Neural progenitor cell (in vitro differentiated cells): ENCODE data around the gene TRA2A. TPM values are rescaled to one million over a fixed set of nuclear protein-coding genes. Genes with fewer than 3 reads are reported as not detected.

Experiments
- DNase-seq: peaks from one replicate; pipeline ENCODE4 v3.0.0-alpha.2; 2016; ENCODE audit warnings: low spot score
- H2AFZ ChIP-seq: fragments of 200-600 bp; sonication (generic); replicated peaks from 2 replicates; pipeline ENCODE4 v1.6.1; 2016; ENCODE audit warnings: antibody characterized with exemption
- H3F3A ChIP-seq: fragments of 200-600 bp; sonication (generic); 2 replicates; pipeline ENCODE4 v1.6.1; 2016; ENCODE audit warnings: antibody characterized with exemption, low read depth
- H3K27ac ChIP-seq: fragments of 200-600 bp; sonication (generic); 2 replicates; pipeline ENCODE4 v1.5.1; 2016; ENCODE audit warnings: mild to moderate bottlenecking
- H3K27me3 ChIP-seq: fragments of 200-600 bp; sonication (generic); 2 replicates; pipeline ENCODE4 v1.6.1; 2016; ENCODE audit warnings: mild to moderate bottlenecking, moderate library complexity
- H3K36me3 ChIP-seq: fragments of 200-600 bp; sonication (generic); 2 replicates; pipeline ENCODE4 v1.5.1; 2016
- H3K4me1 ChIP-seq: fragments of 200-600 bp; sonication (generic); 2 replicates; pipeline ENCODE4 v1.6.1; 2016; ENCODE audit warnings: mixed run types
- H3K4me2 ChIP-seq: fragments of 200-600 bp; sonication (generic); 2 replicates; pipeline ENCODE4 v1.6.1; 2016
- H3K4me3 ChIP-seq: fragments of 200-600 bp; sonication (generic); 2 replicates; pipeline ENCODE4 v1.5.1; 2016
- H3K79me2 ChIP-seq: fragments of 200-600 bp; sonication (generic); 2 replicates; pipeline ENCODE4 v1.6.1; 2016; ENCODE audit warnings: low read depth
- H3K9ac ChIP-seq: fragments of 200-600 bp; sonication (generic); 2 replicates; pipeline ENCODE4 v1.6.1; 2016
- H3K9me3 ChIP-seq: fragments of 200-600 bp; sonication (generic); 2 replicates; pipeline ENCODE4 v1.5.1; 2016; ENCODE audit warnings: low read depth
- H4K20me1 ChIP-seq: fragments of 200-600 bp; sonication (generic); 2 replicates; pipeline ENCODE4 v1.6.1; 2016; ENCODE audit warnings: low read depth
- H3K27ac Mint-ChIP-seq: 3 replicates; pipeline ENCODE4 v1.8.0; 2021; ENCODE audit warnings: mixed read lengths
- H3K27me3 Mint-ChIP-seq: 2 replicates; pipeline ENCODE4 v1.8.0; 2022; ENCODE audit warnings: low read depth, mild to moderate bottlenecking, inconsistent platforms, moderate library complexity, mixed read lengths; ENCODE audit not compliant: insufficient read depth
- H3K36me3 Mint-ChIP-seq: 3 replicates; pipeline ENCODE4 v1.8.0; 2021; ENCODE audit warnings: mixed read lengths
- H3K4me1 Mint-ChIP-seq: 3 replicates; pipeline ENCODE4 v1.8.0; 2021; ENCODE audit warnings: mixed read lengths
- H3K4me3 Mint-ChIP-seq: 3 replicates; pipeline ENCODE4 v1.8.0; 2021; ENCODE audit warnings: mild to moderate bottlenecking, moderate library complexity, mixed read lengths
- H3K9me3 Mint-ChIP-seq: 3 replicates; pipeline ENCODE4 v1.8.0; 2020; ENCODE audit warnings: mixed read lengths
- EZH2 ChIP-seq: fragments of 200-600 bp; sonication (generic); IDR thresholded peaks from 2 replicates; pipeline ENCODE4 v1.6.1; 2017; ENCODE audit warnings: antibody characterized with exemption, mild to moderate bottlenecking, moderate library complexity
- EZH2phosphoT487 ChIP-seq: fragments of 200-600 bp; sonication (generic); IDR thresholded peaks from 2 replicates; pipeline ENCODE4 v1.6.1; 2017; ENCODE audit warnings: antibody characterized with exemption
- total RNA-seq: library from RNA; depleted of rRNA; stranded (reverse); fragments of >200 nt; gene quantifications from 2 replicates; pipeline ENCODE4 v1.2.3, GENCODE V29; 2015; ENCODE audit warnings: low replicate concordance
- TF ChIP-seq, protein P1 (sequence below): fragments of 200-600 bp; sonication (generic); IDR thresholded peaks from 2 replicates; pipeline ENCODE4 v1.5.1; 2017; ENCODE audit warnings: antibody characterized with exemption, mild to moderate bottlenecking

Gene TRA2A
- total RNA-seq, 1 donor from 2014 or later: 126 TPM

- DNase-seq: no peak
- Histone ChIP-seq H2AFZ (no peak overlapping the region), H3K36me3 (no peaks in the 10 kb centered on the region), H3K4me2 (no peak overlapping the region), H3K9ac (no peak overlapping the region), H3K4me1 (no peaks in the 10 kb centered on the region), H3K79me2 (no peaks in the 10 kb centered on the region), H3K9me3 (peaks cover 4% of the 10 kb centered on the region), H3K27ac (no peak overlapping the region), H3K27me3 (no peaks in the 10 kb centered on the region), H3K4me3 (no peak overlapping the region), H4K20me1 (no peaks in the 10 kb centered on the region), H3F3A (no peaks in the 10 kb centered on the region)
- H3K4me3 Mint-ChIP-seq: no peak overlapping the region
- TF ChIP-seq EZH2phosphoT487: no peak
- TF ChIP-seq, protein P1, sequence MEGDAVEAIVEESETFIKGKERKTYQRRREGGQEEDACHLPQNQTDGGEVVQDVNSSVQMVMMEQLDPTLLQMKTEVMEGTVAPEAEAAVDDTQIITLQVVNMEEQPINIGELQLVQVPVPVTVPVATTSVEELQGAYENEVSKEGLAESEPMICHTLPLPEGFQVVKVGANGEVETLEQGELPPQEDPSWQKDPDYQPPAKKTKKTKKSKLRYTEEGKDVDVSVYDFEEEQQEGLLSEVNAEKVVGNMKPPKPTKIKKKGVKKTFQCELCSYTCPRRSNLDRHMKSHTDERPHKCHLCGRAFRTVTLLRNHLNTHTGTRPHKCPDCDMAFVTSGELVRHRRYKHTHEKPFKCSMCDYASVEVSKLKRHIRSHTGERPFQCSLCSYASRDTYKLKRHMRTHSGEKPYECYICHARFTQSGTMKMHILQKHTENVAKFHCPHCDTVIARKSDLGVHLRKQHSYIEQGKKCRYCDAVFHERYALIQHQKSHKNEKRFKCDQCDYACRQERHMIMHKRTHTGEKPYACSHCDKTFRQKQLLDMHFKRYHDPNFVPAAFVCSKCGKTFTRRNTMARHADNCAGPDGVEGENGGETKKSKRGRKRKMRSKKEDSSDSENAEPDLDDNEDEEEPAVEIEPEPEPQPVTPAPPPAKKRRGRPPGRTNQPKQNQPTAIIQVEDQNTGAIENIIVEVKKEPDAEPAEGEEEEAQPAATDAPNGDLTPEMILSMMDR: no peak
- no peak for TF ChIP-seq EZH2
- no peaks in the 10 kb centered on the region for H3K4me1 Mint-ChIP-seq
- no peak overlapping the region for H3K27ac Mint-ChIP-seq
- no peaks in the 10 kb centered on the region for H3K9me3 Mint-ChIP-seq
- H3K27me3 Mint-ChIP-seq: peaks cover 2% of the 10 kb centered on the region
- H3K36me3 Mint-ChIP-seq: no peaks in the 10 kb centered on the region
Measured at GRCh38 chr7:23538301-23538700, 6.5 kb upstream of the TRA2A start.

- no peak overlapping the region for H3K27ac ChIP-seq
- peaks cover 33% of the 10 kb centered on the region for H4K20me1 ChIP-seq
- H3K9ac ChIP-seq: no peak overlapping the region
- Mint-ChIP-seq H3K4me3 (peak overlapping the region; percentile 80), H3K27ac (no peak overlapping the region), H3K4me1 (peaks cover 25% of the 10 kb centered on the region), H3K36me3 (peaks cover 19% of the 10 kb centered on the region), H3K9me3 (peaks cover 2% of the 10 kb centered on the region), H3K27me3 (peaks cover 4% of the 10 kb centered on the region)
- no peak overlapping the region for H2AFZ ChIP-seq
- peaks cover 46% of the 10 kb centered on the region for H3K79me2 ChIP-seq
- H3K36me3 ChIP-seq: no peaks in the 10 kb centered on the region
- no peaks in the 10 kb centered on the region for H3K27me3 ChIP-seq
- H3K4me1 ChIP-seq: peaks cover 13% of the 10 kb centered on the region
- no peaks in the 10 kb centered on the region for H3K9me3 ChIP-seq
- TF ChIP-seq EZH2 (no peak), EZH2phosphoT487 (no peak)
- TF ChIP-seq, protein P1: no peak
- H3K4me2 ChIP-seq: no peak overlapping the region
- no peak overlapping the region for H3K4me3 ChIP-seq
- no peak for DNase-seq
- peaks cover 15% of the 10 kb centered on the region for H3F3A ChIP-seq
Measured at GRCh38 chr7:23533238-23533604, 1.4 kb upstream of the TRA2A start.

DNA sequence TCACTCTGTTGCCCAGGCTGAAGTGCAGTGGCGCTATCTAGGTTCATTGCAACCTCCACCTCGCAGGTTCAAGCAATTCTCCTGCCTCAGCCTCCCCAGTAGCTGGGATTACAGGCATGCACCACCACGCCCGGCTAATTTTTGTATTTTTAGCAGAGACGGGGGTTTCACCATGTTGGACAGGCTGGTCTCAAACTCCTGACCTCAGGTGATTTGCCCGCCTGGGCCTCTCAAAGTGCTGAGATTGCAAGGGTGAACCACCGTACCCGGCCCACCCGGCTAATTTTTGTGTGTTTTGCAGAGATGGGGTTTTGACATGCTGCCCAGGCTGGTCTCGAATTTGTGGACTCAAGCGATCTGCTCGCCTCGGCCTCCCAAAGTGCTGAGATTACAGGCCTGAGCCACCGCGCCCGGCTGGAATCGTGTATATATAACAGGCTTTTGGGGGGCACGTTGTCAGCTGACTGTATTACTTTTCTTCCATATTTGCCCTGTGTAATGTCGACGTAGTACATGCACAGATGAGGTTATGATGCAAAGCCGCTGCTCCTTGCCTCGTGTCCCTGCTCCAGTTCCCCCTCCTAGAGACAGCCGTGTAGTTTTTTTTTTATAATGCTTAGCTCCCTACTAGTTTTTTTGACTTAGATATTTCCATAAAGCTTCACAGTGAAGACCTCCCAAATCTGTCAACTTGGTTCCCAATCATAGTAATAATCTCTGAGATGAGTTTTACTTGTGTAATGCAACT is 883 bp upstream of the TRA2A start:
- Histone ChIP-seq H4K20me1 (peaks cover 38% of the 10 kb centered on the region), H3K27me3 (no peaks in the 10 kb centered on the region), H3K27ac (no peak overlapping the region), H3K36me3 (no peaks in the 10 kb centered on the region), H3K4me3 (peak overlapping the region; percentile 95), H3K9ac (no peak overlapping the region), H3K79me2 (peaks cover 51% of the 10 kb centered on the region), H3F3A (peaks cover 15% of the 10 kb centered on the region), H3K4me2 (peak overlapping the region; percentile 77), H3K9me3 (no peaks in the 10 kb centered on the region), H2AFZ (peak overlapping the region; percentile 74), H3K4me1 (peaks cover 18% of the 10 kb centered on the region)
- DNase-seq: no peak
- peaks cover 26% of the 10 kb centered on the region for H3K4me1 Mint-ChIP-seq
- H3K27ac Mint-ChIP-seq: peak overlapping the region; percentile 47
- TF ChIP-seq EZH2phosphoT487 (no peak), EZH2 (no peak)
- TF ChIP-seq, protein P1: no peak
- peaks cover 19% of the 10 kb centered on the region for H3K36me3 Mint-ChIP-seq
- peak overlapping the region; percentile 92 for H3K4me3 Mint-ChIP-seq
- peaks cover 4% of the 10 kb centered on the region for H3K27me3 Mint-ChIP-seq
- H3K9me3 Mint-ChIP-seq: peaks cover 2% of the 10 kb centered on the region
